PC-3 (cell line): Measurements from ENCODE around the gene CRIP3. TPM values are rescaled to one million over a fixed set of nuclear protein-coding genes. Genes with fewer than 3 reads are reported as not detected.
"Not testable (repeated sequence)": the region's sequence is repeated elsewhere in the genome, so short reads cannot be mapped to it uniquely, and the experiment has no call there.

Source experiments
- ATAC-seq: fragments of 200-7000 bp; cut with Tn5 transposase; 2 replicates; pipeline ENCODE4 v1.9.1; 2020; ENCODE audit warnings: mild to moderate bottlenecking, moderate library complexity
- BruUV-seq: library from RNA; stranded (reverse); fragments of 400-500 nt; replicated peaks from 2 replicates; lab custom pipeline; 2021; lab: Mats Ljungman, UMichigan
- CTCF ChIA-PET: fragments of 300-600 bp; sonication (Branson Sonifier 250); formaldehyde crosslinking; loops from one replicate; lab custom pipeline; 2022; ENCODE audit warnings: antibody characterized with exemption; lab: Charles Lee
- POLR2A ChIA-PET: fragments of 300-600 bp; sonication (Branson Sonifier 250); formaldehyde crosslinking; loops from one replicate; lab custom pipeline; 2022; ENCODE audit warnings: antibody characterized with exemption; ENCODE audit not compliant: unreplicated experiment; lab: Charles Lee
- DNase-seq: peaks from one replicate; pipeline ENCODE4 v3.0.0-alpha.2; 2015
- H2AFZ ChIP-seq: fragments of 300-600 bp; sonication (generic); 2 replicates; pipeline ENCODE4 v1.6.0; 2016; ENCODE audit warnings: antibody characterized with exemption, low read length
- H3F3A ChIP-seq: fragments of 300-600 bp; sonication (generic); one replicate; pipeline ENCODE4 v1.6.0; 2017; ENCODE audit warnings: antibody characterized with exemption, low read length, control low read depth, mild to moderate bottlenecking; ENCODE audit not compliant: unreplicated experiment
- H3K27ac ChIP-seq: fragments of 300-600 bp; sonication (generic); 2 replicates; pipeline ENCODE4 v1.5.1; 2016; ENCODE audit warnings: mild to moderate bottlenecking, low read length
- H3K27me3 ChIP-seq: fragments of 300-600 bp; sonication (generic); 2 replicates; pipeline ENCODE4 v1.6.1; 2016; ENCODE audit warnings: low read length, mixed read lengths
- H3K36me3 ChIP-seq: fragments of 300-600 bp; sonication (generic); 2 replicates; pipeline ENCODE4 v1.6.1; 2016; ENCODE audit warnings: low read depth, mixed run types, low read length, mixed read lengths
- H3K4me1 ChIP-seq: fragments of 300-600 bp; sonication (generic); 2 replicates; pipeline ENCODE4 v1.5.1; 2016; ENCODE audit warnings: low read length; ENCODE audit not compliant: insufficient read depth
- H3K4me2 ChIP-seq: fragments of 300-600 bp; sonication (generic); 2 replicates; pipeline ENCODE4 v1.6.0; 2016; ENCODE audit warnings: low read length
- H3K4me3 ChIP-seq: fragments of 300-600 bp; sonication (generic); 2 replicates; pipeline ENCODE4 v1.5.1; 2016; ENCODE audit warnings: mild to moderate bottlenecking, low read length, mixed read lengths
- H3K79me2 ChIP-seq: fragments of 300-600 bp; sonication (generic); 2 replicates; pipeline ENCODE4 v1.6.1; 2017; ENCODE audit warnings: low read length, mixed read lengths
- H3K9ac ChIP-seq: fragments of 300-600 bp; sonication (generic); 2 replicates; pipeline ENCODE4 v1.6.0; 2016; ENCODE audit warnings: mild to moderate bottlenecking, low read length
- H3K9me2 ChIP-seq: fragments of 300-600 bp; sonication (generic); replicated peaks from 2 replicates; pipeline ENCODE4 v1.6.1; 2016; ENCODE audit warnings: mixed run types, low read length, mixed read lengths
- H3K9me3 ChIP-seq: fragments of 300-600 bp; sonication (generic); 2 replicates; pipeline ENCODE4 v1.6.1; 2016; ENCODE audit warnings: low read length, mixed read lengths
- H4K20me1 ChIP-seq: fragments of 300-600 bp; sonication (generic); 2 replicates; pipeline ENCODE4 v1.6.1; 2016; ENCODE audit warnings: low read length, mixed read lengths
- EZH2 ChIP-seq: fragments of 300-600 bp; sonication (generic); IDR thresholded peaks from one replicate; pipeline ENCODE4 v1.6.1; 2017; ENCODE audit warnings: antibody characterized with exemption, mild to moderate bottlenecking, low read length; ENCODE audit not compliant: unreplicated experiment
- EZH2phosphoT487 ChIP-seq: fragments of 300-600 bp; sonication (generic); IDR thresholded peaks from 2 replicates; pipeline ENCODE4 v1.6.1; 2018; ENCODE audit warnings: mild to moderate bottlenecking, antibody characterized with exemption, low read length, borderline replicate concordance
- intact Hi-C: fragments of 100-400 bp; cut with micrococcal nuclease; formaldehyde crosslinking; loops from 2 replicates; pipeline ENCODE4 v1.9.0; 2023
- total RNA-seq: library from RNA; depleted of rRNA; stranded (reverse); fragments of >200 nt; gene quantifications from 2 replicates; pipeline ENCODE4 v1.2.3, GENCODE V29; 2014
- TF ChIP-seq, protein P1 (sequence below): fragments of 300-600 bp; sonication (generic); conservative IDR thresholded peaks from 2 replicates; pipeline ENCODE4 v1.5.1; 2017; ENCODE audit warnings: antibody characterized with exemption, low read depth, mild to moderate bottlenecking, low read length

Gene CRIP3
- total RNA-seq, 1 experiment from 2014 or later = 0.29 TPM

DNA sequence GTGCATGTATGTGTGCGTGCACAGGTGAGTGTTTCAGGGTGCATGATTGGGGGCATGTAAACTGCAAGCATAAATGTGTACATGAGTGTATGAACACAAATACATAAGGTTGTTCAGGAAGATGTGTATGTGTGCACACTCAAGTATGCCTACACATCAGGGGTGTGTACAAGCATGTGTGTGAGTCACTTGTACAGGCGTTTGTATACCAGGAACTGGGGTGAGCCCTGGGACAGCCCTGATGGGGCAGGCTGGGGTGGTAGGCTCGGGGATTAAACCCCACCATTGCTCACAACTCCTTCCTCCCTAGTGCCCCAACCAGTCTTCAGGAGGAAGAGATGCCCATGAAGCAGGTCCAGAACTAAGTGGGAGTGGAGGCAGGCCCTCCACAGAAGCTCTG, 4.3 kb downstream of the CRIP3 start:
- Histone ChIP-seq H3K9me3 (no peaks in the 10 kb centered on the region), H3K27ac (no peak overlapping the region), H3K4me2 (no peak overlapping the region), H4K20me1 (no peaks in the 10 kb centered on the region), H3K9ac (no peak overlapping the region), H3K4me1 (peaks cover 10% of the 10 kb centered on the region; the same call in 1 of the 2 replicates), H3F3A (no peaks in the 10 kb centered on the region), H3K79me2 (no peaks in the 10 kb centered on the region), H3K36me3 (no peaks in the 10 kb centered on the region), H3K9me2 (no peaks in the 10 kb centered on the region), H3K4me3 (no peak overlapping the region), H3K27me3 (peaks cover 3% of the 10 kb centered on the region; the same call in 1 of the 2 replicates), H2AFZ (no peak overlapping the region)
- ChIA-PET CTCF (no interaction called here), POLR2A (no interaction called here)
- DNase-seq (no peak), ATAC-seq (no peak)
- TF ChIP-seq EZH2 = no peak
- BruUV-seq = no TSS peak
- intact Hi-C loops = no loop called here

- H3K9me2 ChIP-seq = no peaks in the 10 kb centered on the region
- no peak overlapping the region for H3K4me2 ChIP-seq
- H3K9me3 ChIP-seq = no peaks in the 10 kb centered on the region
- no peak overlapping the region for H3K4me3 ChIP-seq
- H3F3A ChIP-seq = no peaks in the 10 kb centered on the region
- no peaks in the 10 kb centered on the region for H3K36me3 ChIP-seq
- ATAC-seq = no peak
- no peak overlapping the region for H2AFZ ChIP-seq
- H3K9ac ChIP-seq = no peak overlapping the region
- no peaks in the 10 kb centered on the region for H3K79me2 ChIP-seq
- no peak for TF ChIP-seq EZH2
- TF ChIP-seq EZH2phosphoT487 = no peak
- TF ChIP-seq, protein P1, sequence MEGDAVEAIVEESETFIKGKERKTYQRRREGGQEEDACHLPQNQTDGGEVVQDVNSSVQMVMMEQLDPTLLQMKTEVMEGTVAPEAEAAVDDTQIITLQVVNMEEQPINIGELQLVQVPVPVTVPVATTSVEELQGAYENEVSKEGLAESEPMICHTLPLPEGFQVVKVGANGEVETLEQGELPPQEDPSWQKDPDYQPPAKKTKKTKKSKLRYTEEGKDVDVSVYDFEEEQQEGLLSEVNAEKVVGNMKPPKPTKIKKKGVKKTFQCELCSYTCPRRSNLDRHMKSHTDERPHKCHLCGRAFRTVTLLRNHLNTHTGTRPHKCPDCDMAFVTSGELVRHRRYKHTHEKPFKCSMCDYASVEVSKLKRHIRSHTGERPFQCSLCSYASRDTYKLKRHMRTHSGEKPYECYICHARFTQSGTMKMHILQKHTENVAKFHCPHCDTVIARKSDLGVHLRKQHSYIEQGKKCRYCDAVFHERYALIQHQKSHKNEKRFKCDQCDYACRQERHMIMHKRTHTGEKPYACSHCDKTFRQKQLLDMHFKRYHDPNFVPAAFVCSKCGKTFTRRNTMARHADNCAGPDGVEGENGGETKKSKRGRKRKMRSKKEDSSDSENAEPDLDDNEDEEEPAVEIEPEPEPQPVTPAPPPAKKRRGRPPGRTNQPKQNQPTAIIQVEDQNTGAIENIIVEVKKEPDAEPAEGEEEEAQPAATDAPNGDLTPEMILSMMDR = no peak
- H3K27ac ChIP-seq = no peak overlapping the region
- CTCF ChIA-PET = no interaction called here
- intact Hi-C loops = no loop called here
- H3K27me3 ChIP-seq = peaks cover 3% of the 10 kb centered on the region; the same call in 1 of the 2 replicates
- no peak for DNase-seq
- POLR2A ChIA-PET = no interaction called here
- BruUV-seq = no TSS peak
- peaks cover 6% of the 10 kb centered on the region; the same call in 1 of the 2 replicates for H3K4me1 ChIP-seq
- H4K20me1 ChIP-seq = no peaks in the 10 kb centered on the region
These were observed 4.8 kb downstream of the CRIP3 start for GRCh38 chr6:43303751-43304331.

- ATAC-seq, H3K4me3 ChIP-seq, H3K79me2 ChIP-seq, H3K9me3 ChIP-seq, H3K27ac ChIP-seq, H4K20me1 ChIP-seq, intact Hi-C loops, H3K27me3 ChIP-seq, H3K9me2 ChIP-seq, DNase-seq, BruUV-seq, H3K9ac ChIP-seq, POLR2A ChIA-PET, CTCF ChIA-PET, H3K36me3 ChIP-seq, H3K4me2 ChIP-seq, H2AFZ ChIP-seq, H3F3A ChIP-seq, H3K4me1 ChIP-seq: not testable (repeated sequence)
These were observed 5.6 kb downstream of the CRIP3 start for GRCh38 chr6:43303006-43303405.

- CTCF ChIA-PET = no interaction called here
- no TSS peak for BruUV-seq
These were observed 6.5 kb downstream of the CRIP3 start for GRCh38 chr6:43302126-43302525.

More at GRCh38 chr6:43302126-43302525, 6.5 kb downstream of the CRIP3 start:
- Histone ChIP-seq H2AFZ (no peak overlapping the region), H3K79me2 (no peaks in the 10 kb centered on the region), H3K4me3 (no peak overlapping the region), H3K4me1 (no peaks in the 10 kb centered on the region), H3K9ac (no peak overlapping the region), H3K27me3 (peaks cover 3% of the 10 kb centered on the region; the same call in 1 of the 2 replicates), H3K4me2 (no peak overlapping the region), H3F3A (no peaks in the 10 kb centered on the region), H3K9me2 (no peaks in the 10 kb centered on the region), H4K20me1 (no peaks in the 10 kb centered on the region), H3K36me3 (no peaks in the 10 kb centered on the region), H3K9me3 (no peaks in the 10 kb centered on the region), H3K27ac (no peak overlapping the region)
- ATAC-seq (no peak), DNase-seq (no peak)
- POLR2A ChIA-PET = no interaction called here
- TF ChIP-seq EZH2 (no peak), EZH2phosphoT487 (no peak)
- TF ChIP-seq, protein P1 = no peak
- intact Hi-C loops = no loop called here
